ENCODE results near the gene ALK.

DNA sequence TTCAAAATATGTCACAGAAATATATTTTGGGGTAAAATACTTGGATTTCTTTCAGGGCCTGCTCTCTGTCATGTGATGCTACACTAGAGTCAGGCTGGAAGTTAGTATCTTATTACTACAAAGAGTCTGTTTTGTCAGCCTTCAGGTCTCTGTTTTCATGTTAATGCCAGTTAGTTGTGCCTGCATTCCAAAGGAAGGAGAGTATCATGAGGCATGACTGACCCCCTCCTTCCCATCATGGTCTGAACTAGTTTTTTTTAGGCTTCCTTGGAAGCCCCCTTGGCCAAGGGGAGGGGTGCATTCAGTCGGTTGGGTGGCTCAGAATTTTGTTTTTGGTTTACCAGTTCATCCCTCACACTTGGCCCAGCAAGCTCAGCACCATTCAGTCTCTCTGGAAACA lies 318.0 kb downstream of the ALK start:
- TF ChIP-seq, protein P1, sequence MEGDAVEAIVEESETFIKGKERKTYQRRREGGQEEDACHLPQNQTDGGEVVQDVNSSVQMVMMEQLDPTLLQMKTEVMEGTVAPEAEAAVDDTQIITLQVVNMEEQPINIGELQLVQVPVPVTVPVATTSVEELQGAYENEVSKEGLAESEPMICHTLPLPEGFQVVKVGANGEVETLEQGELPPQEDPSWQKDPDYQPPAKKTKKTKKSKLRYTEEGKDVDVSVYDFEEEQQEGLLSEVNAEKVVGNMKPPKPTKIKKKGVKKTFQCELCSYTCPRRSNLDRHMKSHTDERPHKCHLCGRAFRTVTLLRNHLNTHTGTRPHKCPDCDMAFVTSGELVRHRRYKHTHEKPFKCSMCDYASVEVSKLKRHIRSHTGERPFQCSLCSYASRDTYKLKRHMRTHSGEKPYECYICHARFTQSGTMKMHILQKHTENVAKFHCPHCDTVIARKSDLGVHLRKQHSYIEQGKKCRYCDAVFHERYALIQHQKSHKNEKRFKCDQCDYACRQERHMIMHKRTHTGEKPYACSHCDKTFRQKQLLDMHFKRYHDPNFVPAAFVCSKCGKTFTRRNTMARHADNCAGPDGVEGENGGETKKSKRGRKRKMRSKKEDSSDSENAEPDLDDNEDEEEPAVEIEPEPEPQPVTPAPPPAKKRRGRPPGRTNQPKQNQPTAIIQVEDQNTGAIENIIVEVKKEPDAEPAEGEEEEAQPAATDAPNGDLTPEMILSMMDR (IDR thresholded peaks at IDR 0.05): no peak
- no peak for TF ChIP-seq POLR2A (IDR thresholded peaks at IDR 0.05)
